Left renal pelvis (tissue), 4 donors: ENCODE data around the gene MRPL34. TPM values are rescaled to one million over a fixed set of nuclear protein-coding genes. Genes with fewer than 3 reads are reported as not detected.
"Not testable (repeated sequence)": the region's sequence is repeated elsewhere in the genome, so short reads cannot be mapped to it uniquely, and the experiment has no call there.

Experiments used
- DNase-seq, 4 donors: peaks; one replicate each; pipeline ENCODE4 v3.0.0-alpha.2; 2013; ENCODE audit warnings: low read depth in 4 of 4, low spot score in 3 of 4
- polyA plus RNA-seq, 4 donors: library from polyadenylated mRNA; unstranded; fragments of 120-200 nt; gene quantifications; one replicate each; pipeline ENCODE4 v1.2.1, GENCODE V29; 2013; ENCODE audit not compliant: insufficient read length in 4 of 4

Gene MRPL34
- polyA plus RNA-seq = 10 to 100 TPM; 33.6 to 61.0 (median 48.6) TPM

DNA sequence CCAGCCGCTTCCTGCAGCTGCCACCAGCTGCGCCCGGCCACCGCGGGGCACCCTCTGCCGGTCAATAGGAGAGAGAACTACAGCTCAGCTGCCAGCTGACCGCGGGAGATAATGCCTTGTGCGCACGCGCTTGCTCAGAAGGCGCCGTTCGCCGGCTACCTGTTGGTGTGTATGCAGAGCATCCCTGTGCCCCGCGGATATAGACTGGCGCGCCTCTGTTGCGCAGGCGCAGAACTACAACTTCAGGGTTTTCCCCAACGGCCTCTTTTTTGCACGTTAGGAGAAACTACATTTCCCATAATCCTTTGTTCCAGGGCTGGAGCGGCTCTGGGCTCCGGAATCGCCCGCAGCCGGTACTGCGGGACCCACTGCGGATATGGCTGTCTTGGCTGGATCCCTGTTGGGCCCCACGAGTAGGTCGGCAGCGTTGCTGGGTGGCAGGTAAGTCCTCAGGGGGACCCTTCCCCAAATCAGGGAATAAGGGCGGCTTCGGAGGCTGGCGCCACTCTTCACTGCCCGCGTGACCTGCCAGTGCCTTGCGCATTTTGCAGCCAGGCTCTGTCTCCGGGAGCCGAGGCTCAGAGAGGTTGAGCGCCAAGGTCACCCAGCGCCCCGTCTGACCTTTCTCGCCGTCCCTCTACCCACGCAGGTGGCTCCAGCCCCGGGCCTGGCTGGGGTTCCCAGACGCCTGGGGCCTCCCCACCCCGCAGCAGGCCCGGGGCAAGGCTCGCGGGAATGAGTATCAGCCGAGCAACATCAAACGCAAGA lies at the start of gene MRPL34:
TSS of gene MRPL34 (plus strand) at position 356 of the 768 bp plus-strand sequence. CDS start at position 377, 21 bp downstream.
- DNase-seq = peak; percentile 94 to 97 (median 95)

DNA sequence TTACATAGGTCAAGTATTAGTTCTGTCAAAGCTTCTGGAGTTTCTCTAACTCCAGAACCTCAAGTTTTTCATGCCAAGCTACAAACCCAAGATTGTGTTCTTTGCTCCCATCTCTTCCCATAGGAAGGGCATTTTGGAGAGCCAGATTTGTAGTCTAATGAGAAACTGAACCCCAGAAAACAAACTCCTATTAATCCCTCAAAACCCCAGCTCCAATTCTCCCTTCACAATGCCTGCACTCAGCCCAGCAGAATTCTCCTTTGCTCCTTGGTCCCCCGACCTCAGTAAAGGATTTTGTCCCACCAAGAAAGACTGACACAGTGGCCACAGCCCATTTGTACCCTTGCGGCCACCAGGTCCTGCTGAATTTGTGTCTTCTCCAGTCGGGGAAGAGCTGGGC lies 49.5 kb upstream of the MRPL34 start:
- DNase-seq = no peak

DNA sequence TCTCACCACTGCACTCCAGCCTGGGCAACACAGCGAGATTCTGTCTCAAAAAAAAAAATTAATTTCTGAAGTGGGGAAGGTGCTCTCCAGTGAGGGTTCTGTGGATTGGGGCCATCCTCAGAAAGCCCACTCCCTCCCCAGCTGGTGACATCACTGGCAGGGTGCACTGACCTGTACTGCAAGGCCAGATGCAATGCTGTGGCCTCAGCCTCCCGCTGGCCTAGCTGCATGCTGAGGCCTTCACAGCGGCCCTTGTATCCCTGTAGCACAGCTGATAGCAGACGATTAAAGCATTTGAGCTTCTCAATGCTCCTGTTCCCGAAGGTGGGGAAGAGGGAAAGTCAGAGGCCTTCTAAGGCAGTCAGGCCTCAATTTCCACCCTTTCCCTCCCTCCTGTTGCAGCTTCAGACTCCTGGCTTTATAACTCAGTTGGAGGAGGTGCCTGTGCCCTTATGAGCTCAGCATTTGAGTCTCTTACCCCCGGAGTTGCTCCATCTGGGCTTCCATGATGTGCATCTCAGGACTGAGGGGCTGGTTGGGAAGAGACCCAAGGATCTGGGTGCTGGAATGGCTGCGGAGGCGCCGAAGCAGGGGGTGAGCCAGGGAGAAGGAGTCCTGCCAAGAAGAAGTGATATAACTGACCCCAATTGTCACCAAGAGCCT lies 46.4 kb upstream of the MRPL34 start:
- DNase-seq = no peak

DNA sequence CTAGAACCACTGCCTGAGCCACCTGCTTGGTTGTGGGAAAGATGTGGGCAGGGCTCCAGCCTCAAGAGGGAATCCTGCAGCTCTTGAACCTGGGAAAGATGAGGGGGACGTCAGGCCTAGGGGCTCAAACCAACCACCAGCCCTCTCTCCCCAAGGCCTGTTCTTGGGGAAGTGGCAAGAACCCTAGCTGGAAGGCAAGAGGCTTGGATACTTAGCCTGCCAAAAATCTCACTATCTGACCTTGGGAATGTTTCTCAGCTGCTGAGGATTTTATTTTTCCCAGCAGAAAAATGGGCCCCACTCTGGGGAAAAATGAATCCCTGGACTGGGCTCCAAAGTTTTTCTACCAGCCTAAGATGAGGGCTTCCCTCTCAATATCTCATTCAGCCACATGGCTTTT lies 45.7 kb upstream of the MRPL34 start:
- DNase-seq = no peak

DNA sequence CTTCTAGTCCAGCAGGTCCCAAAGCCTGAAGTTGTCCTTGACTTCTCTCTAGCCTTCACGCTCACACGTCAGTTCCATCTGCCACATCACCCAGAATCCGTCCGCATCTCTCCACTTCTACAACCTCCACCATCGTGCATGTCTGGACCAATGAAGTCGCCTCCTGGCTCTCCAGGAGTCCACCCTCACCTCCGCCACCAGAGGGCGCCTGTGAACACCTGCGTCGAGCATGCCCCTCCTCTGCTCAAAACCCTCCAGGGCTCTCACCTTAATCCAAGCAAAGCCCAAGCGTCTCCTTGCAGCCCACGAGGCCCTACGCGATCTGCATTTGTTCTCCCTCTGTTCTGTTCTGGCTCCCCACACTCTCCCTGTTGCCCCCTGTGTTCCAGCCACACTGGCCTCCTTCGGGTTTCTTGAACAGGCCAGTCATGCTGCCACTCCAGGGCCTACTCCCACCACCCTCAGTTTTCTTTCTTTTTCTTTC lies 44.8 kb upstream of the MRPL34 start:
- no peak for DNase-seq

DNA sequence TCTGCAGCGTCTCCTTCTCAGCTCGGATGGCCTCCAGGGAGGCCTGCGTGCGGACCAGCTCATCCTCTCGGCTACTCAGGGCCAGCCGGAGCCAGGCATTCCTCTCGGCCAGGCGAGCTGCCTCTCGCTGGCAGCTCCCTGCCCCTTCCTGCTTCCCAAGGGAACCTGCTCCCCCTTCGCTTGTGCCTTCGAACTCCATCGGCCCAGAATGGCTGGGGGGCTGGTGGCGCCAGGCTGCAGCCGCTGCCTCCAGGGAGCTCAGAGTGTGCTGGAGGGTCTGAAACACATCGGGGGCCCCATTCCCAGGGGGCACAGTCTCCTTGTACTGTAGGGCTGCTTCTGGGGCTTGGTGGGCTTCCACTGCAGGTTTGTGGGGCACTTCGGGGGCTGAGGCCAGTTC lies 43.1 kb upstream of the MRPL34 start:
- DNase-seq = no peak

DNA sequence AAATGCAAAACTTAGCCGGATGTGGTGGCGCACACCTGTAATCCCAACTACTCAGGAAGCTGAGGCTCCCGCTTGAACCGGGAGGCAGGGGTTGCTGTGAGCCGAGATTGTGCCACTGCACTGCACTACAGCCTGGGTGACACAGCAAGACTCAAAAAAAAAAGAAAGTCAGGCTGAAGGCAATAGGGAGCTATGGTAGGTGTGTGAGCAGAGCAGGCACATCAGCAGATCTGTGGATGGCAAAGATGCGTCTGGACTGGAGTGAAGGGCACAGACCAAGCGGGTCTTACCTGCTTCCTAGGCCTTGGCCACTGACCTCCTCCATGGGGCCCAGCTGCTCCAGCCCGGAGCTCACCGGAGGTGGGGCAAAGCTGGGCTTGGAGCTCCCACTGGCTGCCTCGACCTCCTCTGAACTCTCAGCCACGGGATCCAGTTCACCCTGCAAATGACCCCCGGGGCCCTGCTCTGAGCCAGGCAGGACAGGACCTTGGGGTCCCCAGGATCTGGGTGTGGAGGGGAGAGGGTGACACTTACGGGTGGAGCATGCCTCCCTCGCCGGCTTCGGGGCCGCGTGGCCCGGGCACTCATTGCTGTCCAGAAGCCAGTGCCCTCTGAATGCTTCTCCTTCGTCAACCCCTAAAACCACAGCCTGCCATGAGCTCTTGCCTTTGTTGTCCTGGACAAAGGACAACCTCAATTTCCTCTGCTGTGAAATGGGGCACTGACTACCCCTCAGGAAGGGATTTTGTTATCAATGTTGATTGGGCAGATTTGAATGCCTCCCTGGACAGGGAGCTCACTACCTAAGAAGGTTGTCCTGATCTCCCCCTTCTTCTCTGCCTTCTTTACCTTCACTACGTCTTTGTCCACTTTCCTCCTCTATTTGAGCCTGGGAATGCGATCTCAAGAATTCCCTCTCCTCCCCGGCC lies 41.7 kb upstream of the MRPL34 start:
- no peak for DNase-seq

DNA sequence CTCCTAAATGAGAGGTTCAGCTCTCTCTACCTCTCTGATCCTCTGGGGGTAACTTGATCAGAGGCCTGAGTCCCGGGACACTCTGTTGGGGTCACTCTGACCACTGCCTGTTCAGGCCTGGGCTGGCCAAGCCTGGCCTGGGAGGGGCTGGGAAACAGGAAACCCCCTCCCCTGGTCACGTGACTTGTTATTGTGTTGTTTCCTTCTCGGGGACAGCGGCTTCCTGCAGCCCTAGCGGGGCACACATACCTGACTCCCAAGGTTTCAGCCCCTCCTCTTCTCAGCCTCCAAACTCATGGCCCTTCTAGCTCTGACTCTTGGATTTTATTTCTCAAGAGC lies 41.1 kb upstream of the MRPL34 start, which contains the start of gene USHBP1:
TSS of gene USHBP1 (minus strand) at position 105 of the 339 bp plus-strand sequence. CDS start 446 bp downstream, outside the sequence.
- DNase-seq = no peak

DNA sequence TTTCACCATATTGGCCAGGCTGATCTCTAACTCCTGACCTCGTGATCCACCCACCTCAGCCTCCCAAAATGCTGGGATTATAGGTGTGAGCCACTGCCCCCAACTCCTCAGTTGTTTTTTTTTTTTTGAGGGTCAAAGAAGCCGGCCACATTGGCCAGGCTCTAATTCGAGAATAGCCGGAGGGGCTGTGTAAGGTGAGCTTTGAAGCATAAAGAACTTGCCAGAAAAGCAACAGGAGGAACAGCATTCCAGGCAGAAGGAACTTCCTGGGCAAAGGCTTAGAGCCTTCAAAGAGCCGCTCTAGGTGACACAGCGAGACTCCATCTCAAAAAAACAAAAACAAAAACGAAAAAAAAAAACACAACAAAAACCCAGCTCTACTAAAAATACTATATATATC lies 39.6 kb upstream of the MRPL34 start:
- no peak for DNase-seq

DNA sequence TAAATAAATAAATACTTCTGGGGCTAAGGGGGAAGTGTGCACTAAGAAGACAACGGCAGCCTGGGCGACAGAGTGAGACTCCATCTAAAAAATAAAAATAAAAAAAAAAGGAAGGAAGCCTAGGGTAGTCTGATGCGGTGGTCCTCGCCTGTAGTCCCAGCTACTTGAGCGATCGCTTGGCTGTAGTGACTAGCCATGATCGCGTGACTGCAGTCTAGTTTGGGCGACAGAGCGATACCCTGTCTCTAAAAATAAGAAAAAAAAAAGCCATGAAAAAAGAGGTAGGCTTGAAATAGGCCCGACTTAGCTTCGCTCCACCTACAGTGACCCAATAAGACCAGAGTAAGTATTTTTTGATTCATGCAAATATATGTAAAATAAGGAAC lies 39.1 kb upstream of the MRPL34 start:
- no peak for DNase-seq

DNA sequence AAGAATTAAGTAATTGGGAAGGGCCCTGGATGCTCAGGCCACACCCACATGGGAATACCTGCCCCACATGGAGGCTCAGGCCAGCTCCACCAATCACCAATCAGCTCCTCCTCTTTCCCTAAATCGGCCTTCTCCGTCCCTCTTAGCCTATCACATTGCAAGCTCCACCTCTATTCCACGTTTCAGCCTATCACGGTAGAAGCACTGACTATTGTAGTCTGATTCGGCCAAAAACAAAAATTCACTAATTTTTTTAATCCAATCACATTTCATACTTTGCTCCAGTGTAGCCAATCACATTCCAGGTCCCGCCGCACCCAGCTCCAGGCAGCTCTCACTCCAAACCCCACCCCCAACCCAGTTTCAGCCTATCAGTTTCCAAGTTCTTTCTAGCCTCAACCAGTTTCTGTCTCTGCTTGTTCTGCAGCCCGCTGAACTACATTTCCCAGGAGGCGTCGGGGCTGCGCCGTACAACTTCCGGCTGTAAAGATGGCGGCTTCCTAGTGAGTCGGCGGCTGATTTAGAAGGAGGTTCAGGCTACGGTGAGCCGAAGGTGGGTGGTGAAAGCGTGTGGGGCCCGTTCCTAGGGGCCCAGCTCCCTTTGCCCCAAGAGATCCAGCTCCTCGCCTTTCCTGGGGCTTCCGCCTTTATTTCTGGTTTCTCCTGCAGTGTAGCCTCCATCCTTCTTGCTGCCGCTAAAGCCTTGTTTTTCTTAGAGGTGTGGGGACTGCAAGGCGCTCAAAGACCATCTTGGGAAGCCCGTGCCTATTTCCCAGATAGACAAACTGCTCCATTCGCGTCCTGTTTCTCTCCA lies 38.5 kb upstream of the MRPL34 start, which contains the start of gene BABAM1:
TSS of gene BABAM1 (plus strand) at position 469 of the 814 bp plus-strand sequence. CDS start 1,364 bp downstream, outside the sequence.
- peak; percentile 94 to 99 (median 96) for DNase-seq

DNA sequence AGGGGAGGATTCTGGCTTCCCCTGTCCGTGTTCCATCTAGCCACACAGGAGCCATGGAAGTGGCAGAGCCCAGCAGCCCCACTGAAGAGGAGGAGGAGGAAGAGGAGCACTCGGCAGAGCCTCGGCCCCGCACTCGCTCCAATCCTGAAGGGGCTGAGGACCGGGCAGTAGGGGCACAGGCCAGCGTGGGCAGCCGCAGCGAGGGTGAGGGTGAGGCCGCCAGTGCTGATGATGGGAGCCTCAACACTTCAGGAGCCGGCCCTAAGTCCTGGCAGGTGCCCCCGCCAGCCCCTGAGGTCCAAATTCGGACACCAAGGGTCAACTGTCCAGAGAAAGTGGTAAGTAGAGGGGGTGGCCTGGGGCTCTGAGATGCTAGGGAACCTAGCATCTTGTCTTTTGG lies 36.9 kb upstream of the MRPL34 start:
- DNase-seq = no peak

DNA sequence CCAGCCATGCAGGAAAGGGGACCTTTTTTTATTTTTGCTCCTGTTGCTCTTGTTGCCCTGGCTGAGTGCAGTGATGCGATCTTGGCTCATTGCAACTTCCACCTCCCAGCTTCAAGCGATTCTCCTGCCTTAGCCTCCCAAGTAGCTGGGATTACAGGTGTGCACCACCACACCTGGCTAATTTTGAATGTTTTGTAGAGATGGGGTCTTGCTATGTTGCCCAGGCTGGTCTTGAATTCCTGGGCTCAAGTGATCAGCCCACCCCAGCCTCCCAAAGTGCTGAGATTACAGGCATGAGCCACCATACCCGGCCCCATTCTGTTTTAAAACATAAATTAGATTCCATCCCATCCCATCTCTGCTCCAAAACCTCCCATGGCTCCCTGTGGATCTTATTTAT lies 30.8 kb upstream of the MRPL34 start:
- DNase-seq = not testable (repeated sequence)

DNA sequence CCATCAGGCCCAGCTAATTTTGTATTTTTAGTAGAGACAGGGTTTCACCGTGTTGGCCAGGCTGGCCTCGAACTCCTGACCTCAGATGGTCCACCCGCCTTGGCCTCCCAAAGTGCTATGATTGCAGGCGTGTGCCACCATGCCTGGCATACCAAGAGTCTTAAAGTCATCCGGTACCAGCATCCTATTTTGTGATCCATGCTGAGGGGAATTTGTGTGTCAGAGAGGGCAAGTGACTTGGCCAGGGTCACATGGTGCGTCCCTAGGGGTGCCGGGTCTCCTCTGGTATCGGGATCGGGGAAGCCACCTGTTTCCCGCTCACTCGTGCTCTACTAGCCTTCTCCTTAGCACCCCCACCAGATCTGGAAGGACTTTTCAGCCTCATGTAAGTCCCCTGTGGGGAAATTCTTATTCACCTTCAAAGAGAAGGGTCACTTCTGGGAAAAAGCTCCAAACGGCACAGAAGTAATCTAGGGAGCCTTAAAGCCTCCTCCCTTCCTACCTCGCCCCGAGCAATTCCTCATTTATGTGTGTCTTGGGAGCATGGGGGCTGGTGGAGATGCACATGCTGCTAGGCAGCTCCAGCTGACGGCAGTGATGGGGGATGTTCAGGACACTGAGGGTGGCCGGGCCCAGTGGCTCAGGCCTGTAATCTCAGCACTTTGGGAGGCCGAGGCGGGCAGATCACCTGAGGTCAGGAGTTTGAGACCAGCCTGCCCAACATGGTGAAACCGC lies 30.1 kb upstream of the MRPL34 start:
- no peak for DNase-seq

DNA sequence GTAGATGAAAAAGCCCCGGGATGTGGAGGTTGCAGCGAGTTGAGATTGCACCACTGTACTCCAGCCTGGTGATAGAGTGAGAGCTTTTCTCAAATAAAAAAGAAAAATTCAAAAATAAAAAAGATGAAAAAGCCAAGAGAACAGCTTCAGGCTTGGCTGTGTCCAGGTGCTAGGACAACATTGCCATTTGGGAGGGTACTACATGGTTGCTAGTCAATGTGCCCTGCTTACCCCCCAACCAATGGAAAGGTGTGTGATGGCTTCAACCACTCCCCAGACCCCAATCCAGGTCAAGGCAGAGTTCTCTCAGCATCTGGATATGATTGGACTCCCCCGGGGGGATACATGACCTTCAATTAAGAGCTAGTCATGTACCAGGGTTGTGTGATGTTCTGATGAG lies 26.2 kb upstream of the MRPL34 start:
- DNase-seq = no peak

DNA sequence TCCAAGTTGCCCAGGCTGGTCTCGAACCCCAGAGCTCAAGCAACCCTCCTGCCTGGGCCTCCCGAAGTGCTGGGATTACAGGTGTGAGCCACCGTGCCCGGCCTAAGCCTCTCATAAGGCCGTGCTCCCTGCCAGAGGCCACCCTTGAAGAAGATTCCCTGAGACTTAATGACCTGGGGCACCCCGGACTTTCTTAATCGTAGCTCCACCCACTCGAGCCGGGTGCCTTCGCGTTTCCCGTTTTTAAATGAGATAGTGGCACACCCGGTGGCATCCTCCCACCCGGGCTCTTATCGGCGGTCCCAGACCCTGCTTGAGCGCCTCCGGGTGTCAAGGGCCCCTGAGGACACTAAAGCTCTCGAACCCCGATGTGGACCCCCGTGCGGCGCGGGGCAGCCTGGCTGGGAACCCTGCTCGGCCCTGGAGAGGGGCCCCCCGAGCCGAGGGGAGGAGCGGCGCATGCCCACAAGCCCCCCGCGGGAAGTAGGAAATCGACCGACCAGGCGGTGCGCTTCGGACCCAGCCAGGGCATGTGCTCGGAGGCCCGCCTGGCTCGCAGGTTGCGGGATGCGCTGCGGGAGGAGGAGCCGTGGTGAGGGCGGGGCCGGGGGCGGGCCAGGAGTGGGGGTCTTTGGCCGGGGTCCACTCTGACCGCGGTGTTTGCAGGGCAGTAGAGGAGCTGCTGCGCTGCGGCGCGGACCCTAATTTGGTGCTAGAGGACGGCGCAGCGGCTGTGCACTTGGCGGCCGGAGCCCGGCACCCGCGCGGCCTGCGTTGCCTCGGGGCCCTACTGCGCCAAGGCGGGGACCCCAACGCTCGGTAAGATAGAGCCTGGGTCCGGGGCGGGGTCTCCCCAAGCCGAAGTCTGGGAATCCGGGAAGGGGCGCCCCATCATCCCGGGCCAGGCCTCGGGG lies 24.0 kb upstream of the MRPL34 start, which contains the start of gene ANKLE1:
TSS of gene ANKLE1 (plus strand) at position 511 of the 914 bp plus-strand sequence. CDS start at position 531, 20 bp downstream.
- DNase-seq = no peak

DNA sequence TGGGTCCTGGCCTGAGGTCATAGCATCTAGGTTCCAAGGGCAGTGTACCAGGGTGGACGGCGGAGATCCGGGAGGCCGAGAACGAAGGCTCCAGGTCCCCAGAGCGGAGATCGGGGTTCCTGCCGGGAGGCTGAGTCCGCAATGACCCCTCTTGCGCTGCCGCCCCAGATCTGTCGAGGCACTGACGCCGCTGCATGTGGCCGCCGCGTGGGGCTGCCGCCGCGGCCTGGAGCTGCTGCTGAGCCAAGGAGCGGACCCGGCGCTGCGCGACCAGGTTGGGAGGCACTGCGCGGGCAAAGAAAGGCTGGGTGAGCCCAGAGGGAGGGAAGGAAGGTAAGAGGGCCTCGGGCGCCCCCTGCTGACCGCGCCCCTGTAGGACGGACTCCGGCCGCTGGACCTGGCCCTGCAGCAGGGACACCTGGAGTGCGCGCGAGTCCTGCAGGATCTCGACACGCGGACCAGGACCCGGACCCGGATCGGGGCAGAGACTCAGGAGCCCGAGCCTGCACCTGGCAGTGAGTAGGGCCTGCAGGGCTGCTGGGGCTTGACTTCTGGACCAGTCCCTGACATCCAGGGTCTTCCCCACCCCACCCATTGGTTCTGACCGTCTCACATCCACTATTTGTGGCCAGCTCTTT lies 23.1 kb upstream of the MRPL34 start:
- peak in 1 of 4 donors; percentile 41 for DNase-seq
